Loucy (cell line): ENCODE results near the gene MGAT1.
"Not testable (repeated sequence)": the region's sequence is repeated elsewhere in the genome, so short reads cannot be mapped to it uniquely, and the experiment has no call there.

Source experiments
- H2AFZ ChIP-seq: fragments of 200-600 bp; sonication (generic); 2 replicates; pipeline ENCODE4 v1.6.0; 2016; ENCODE audit warnings: antibody characterized with exemption, mild to moderate bottlenecking, low read length, moderate library complexity
- H3F3A ChIP-seq: fragments of 200-600 bp; 2 replicates; pipeline ENCODE4 v1.6.0; 2016; ENCODE audit warnings: antibody characterized with exemption, low read depth, mild to moderate bottlenecking
- H3K27me3 ChIP-seq: fragments of 200-600 bp; sonication (generic); 2 replicates; pipeline ENCODE4 v1.6.1; 2014; ENCODE audit warnings: low read length, mild to moderate bottlenecking; ENCODE audit not compliant: insufficient read depth, poor library complexity, severe bottlenecking
- H3K36me3 ChIP-seq: fragments of 200-600 bp; sonication (generic); 2 replicates; pipeline ENCODE4 v1.6.1; 2016; ENCODE audit warnings: low read length; ENCODE audit not compliant: insufficient read depth
- H3K4me1 ChIP-seq: fragments of 200-600 bp; sonication (generic); 2 replicates; pipeline ENCODE4 v1.5.1; 2014; ENCODE audit warnings: low read length, mild to moderate bottlenecking; ENCODE audit not compliant: insufficient read depth, poor library complexity, severe bottlenecking
- H3K4me2 ChIP-seq: fragments of 200-600 bp; sonication (generic); 2 replicates; pipeline ENCODE4 v1.6.0; 2014; ENCODE audit warnings: antibody characterized with exemption, low read length, low read depth, mild to moderate bottlenecking; ENCODE audit not compliant: poor library complexity, severe bottlenecking
- H3K4me3 ChIP-seq: fragments of 200-600 bp; sonication (generic); 2 replicates; pipeline ENCODE4 v1.5.1; 2014; ENCODE audit warnings: low read length, mild to moderate bottlenecking, mixed read lengths; ENCODE audit not compliant: poor library complexity, severe bottlenecking
- H3K79me2 ChIP-seq: fragments of 200-600 bp; sonication (generic); 2 replicates; pipeline ENCODE4 v1.6.1; 2014; ENCODE audit warnings: low read length; ENCODE audit not compliant: insufficient read depth
- H3K9ac ChIP-seq: fragments of 200-600 bp; sonication (generic); 2 replicates; pipeline ENCODE4 v1.6.0; 2014; ENCODE audit warnings: mild to moderate bottlenecking, low read depth, low read length, moderate library complexity; ENCODE audit not compliant: poor library complexity, severe bottlenecking
- H3K9me2 ChIP-seq: fragments of 200-600 bp; sonication (generic); replicated peaks from 2 replicates; pipeline ENCODE4 v1.6.1; 2016; ENCODE audit warnings: low read depth, low read length, mixed read lengths
- H3K9me3 ChIP-seq: fragments of 200-600 bp; sonication (generic); 2 replicates; pipeline ENCODE4 v1.6.1; 2014; ENCODE audit warnings: mild to moderate bottlenecking, antibody characterized with exemption, low read length, low read depth; ENCODE audit not compliant: insufficient read depth
- H4K20me1 ChIP-seq: fragments of 200-600 bp; sonication (generic); 2 replicates; pipeline ENCODE4 v1.6.0; 2014; ENCODE audit warnings: antibody characterized with exemption, low read length, mild to moderate bottlenecking; ENCODE audit not compliant: insufficient read depth, poor library complexity, severe bottlenecking
- EZH2phosphoT487 ChIP-seq: fragments of 200-600 bp; IDR thresholded peaks from 2 replicates; pipeline ENCODE4 v1.6.1; 2018; ENCODE audit warnings: antibody characterized with exemption, mild to moderate bottlenecking, moderate library complexity, borderline replicate concordance
- TF ChIP-seq, protein P1 (sequence below): fragments of 200-600 bp; sonication (generic); conservative IDR thresholded peaks from 2 replicates; pipeline ENCODE4 v1.5.1; 2014; ENCODE audit warnings: mild to moderate bottlenecking, antibody characterized with exemption, low read length

MGAT1 gene

DNA sequence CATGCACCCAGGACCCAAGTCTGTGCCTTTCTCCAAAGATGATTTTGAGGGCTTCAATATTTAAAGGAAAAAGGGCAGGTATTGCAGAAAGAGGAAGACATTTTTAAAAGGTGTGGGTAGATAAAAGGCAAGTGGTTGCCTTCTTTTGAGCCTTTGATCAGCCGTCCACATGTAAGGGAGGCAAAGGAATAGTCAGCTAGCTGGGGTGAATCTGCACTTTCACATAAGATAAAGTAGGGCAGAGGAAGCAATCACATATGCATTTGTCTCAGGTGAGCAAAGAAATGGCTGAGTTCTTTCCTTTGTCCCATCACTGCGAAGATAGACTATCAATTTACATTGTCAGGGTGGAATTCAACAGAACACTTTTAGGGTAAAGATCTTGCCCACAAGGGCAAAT is 19.9 kb downstream of the MGAT1 start:
- no peak overlapping the region for H2AFZ ChIP-seq
- H3F3A ChIP-seq, result no peaks in the 10 kb centered on the region
- no peaks in the 10 kb centered on the region for H3K79me2 ChIP-seq
- no peak for TF ChIP-seq EZH2phosphoT487
- TF ChIP-seq, protein P1, sequence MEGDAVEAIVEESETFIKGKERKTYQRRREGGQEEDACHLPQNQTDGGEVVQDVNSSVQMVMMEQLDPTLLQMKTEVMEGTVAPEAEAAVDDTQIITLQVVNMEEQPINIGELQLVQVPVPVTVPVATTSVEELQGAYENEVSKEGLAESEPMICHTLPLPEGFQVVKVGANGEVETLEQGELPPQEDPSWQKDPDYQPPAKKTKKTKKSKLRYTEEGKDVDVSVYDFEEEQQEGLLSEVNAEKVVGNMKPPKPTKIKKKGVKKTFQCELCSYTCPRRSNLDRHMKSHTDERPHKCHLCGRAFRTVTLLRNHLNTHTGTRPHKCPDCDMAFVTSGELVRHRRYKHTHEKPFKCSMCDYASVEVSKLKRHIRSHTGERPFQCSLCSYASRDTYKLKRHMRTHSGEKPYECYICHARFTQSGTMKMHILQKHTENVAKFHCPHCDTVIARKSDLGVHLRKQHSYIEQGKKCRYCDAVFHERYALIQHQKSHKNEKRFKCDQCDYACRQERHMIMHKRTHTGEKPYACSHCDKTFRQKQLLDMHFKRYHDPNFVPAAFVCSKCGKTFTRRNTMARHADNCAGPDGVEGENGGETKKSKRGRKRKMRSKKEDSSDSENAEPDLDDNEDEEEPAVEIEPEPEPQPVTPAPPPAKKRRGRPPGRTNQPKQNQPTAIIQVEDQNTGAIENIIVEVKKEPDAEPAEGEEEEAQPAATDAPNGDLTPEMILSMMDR, result no peak
- no peak overlapping the region for H3K4me3 ChIP-seq
- H3K9me3 ChIP-seq, result no peaks in the 10 kb centered on the region
- H3K36me3 ChIP-seq, result no peaks in the 10 kb centered on the region
- H3K27me3 ChIP-seq, result no peaks in the 10 kb centered on the region
- H4K20me1 ChIP-seq, result no peaks in the 10 kb centered on the region
- H3K9ac ChIP-seq, result no peak overlapping the region
- no peak overlapping the region for H3K4me2 ChIP-seq
- H3K4me1 ChIP-seq, result no peaks in the 10 kb centered on the region
- no peaks in the 10 kb centered on the region for H3K9me2 ChIP-seq

DNA sequence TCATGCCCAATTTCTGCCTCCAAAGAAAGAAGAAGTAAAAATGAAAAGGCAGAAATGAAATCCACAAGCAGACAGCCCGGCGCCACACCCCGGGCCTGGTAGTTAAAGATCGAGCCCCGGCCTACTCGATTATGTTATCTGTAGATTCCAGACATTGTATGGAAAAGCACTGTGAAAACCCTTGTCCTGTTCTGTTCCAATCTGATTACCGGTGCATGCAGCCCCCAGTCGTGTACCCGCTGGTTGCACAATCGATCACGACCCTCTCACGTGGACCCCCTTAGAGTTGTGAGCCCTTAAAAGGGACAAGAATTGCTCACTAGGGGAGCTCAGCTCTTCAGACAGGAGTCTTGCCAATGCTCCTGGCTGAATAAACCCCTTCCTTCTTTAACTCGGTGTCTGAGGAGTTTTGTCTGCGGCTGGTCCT is 20.7 kb downstream of the MGAT1 start:
- not testable (repeated sequence) for H3K4me3 ChIP-seq

DNA sequence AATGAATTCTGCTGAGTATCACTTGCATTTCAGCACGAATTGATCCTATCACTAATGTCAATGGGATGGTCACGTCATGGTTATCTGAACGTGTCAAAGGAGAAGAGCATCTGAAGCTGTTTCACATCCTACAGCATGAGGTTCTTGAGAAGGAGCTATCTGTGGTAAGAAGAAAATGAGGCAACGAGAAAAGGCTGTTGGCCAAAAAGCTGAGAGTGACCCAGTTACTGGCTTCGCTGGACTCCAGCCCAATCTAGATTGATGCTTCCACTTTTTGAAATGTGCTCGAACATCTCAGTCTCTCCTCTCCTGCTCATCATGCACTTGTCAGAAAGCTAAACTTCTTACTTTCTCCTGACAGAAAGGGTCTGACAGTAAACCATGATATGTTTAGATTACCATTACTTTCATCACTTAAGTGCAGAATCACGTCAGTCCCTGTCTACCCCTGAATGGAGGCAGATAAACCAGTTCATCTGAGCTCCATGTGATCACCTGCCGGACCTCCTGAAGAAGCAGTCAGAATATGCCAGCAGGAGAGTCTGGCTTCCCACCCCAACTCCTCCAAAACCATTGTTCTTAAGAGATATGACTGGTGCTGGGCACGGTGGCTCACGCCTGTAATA is 22.5 kb downstream of the MGAT1 start:
- no peaks in the 10 kb centered on the region for H3K9me2 ChIP-seq
- no peaks in the 10 kb centered on the region for H4K20me1 ChIP-seq
- H3K4me2 ChIP-seq, result no peak overlapping the region
- no peaks in the 10 kb centered on the region for H3K27me3 ChIP-seq
- H2AFZ ChIP-seq, result no peak overlapping the region
- no peak overlapping the region for H3K4me3 ChIP-seq
- no peaks in the 10 kb centered on the region for H3K36me3 ChIP-seq
- no peaks in the 10 kb centered on the region for H3K9me3 ChIP-seq
- no peaks in the 10 kb centered on the region for H3F3A ChIP-seq
- TF ChIP-seq, protein P1, result no peak
- TF ChIP-seq EZH2phosphoT487, result no peak
- no peak overlapping the region for H3K9ac ChIP-seq
- no peaks in the 10 kb centered on the region for H3K79me2 ChIP-seq
- H3K4me1 ChIP-seq, result no peaks in the 10 kb centered on the region

More for the DNA sequence above, 20.7 kb downstream of the MGAT1 start:
- H3F3A ChIP-seq, H2AFZ ChIP-seq, H3K9me3 ChIP-seq, H3K4me2 ChIP-seq, H3K79me2 ChIP-seq, H3K9me2 ChIP-seq, H4K20me1 ChIP-seq, H3K9ac ChIP-seq, H3K27me3 ChIP-seq, H3K36me3 ChIP-seq, H3K4me1 ChIP-seq: not testable (repeated sequence)

DNA sequence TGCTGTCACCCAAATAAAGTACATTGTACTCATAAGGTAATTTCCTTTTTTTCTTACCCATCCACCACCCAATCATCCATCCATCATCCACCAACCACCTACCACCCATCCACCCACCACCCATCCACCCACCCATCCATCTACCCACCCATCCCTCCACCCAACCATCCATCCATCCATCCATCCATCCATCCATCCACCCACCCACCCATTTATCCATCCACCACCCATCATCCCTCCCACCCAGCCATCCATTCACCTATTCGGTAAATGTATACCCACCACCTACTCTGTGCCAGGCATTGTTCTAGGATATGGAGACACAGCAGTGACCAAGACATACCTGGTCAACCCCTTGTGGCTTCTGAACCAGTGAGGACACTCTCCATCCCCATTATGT is 25.1 kb downstream of the MGAT1 start:
- H3K9ac ChIP-seq, result no peak overlapping the region
- H3K27me3 ChIP-seq, result no peaks in the 10 kb centered on the region
- no peaks in the 10 kb centered on the region for H3K9me3 ChIP-seq
- no peaks in the 10 kb centered on the region for H3K36me3 ChIP-seq
- H3F3A ChIP-seq, result no peaks in the 10 kb centered on the region
- no peak overlapping the region for H3K4me2 ChIP-seq
- no peak overlapping the region for H3K4me3 ChIP-seq
- no peak overlapping the region for H2AFZ ChIP-seq
- H4K20me1 ChIP-seq, result no peaks in the 10 kb centered on the region
- no peaks in the 10 kb centered on the region for H3K79me2 ChIP-seq
- no peaks in the 10 kb centered on the region for H3K9me2 ChIP-seq
- no peaks in the 10 kb centered on the region for H3K4me1 ChIP-seq
- no peak for TF ChIP-seq EZH2phosphoT487
- TF ChIP-seq, protein P1, result no peak
